HG02973 (cell line): ENCODE measurements around the gene TAAR1.

Source experiments
- ATAC-seq: cut with Tn5 transposase; IDR thresholded peaks from one replicate; pipeline ENCODE4 v1.9.1; 2021; ENCODE audit warnings: moderate library complexity; ENCODE audit not compliant: unreplicated experiment

Gene TAAR1

GRCh38 chr6:132598473-132598872 is 60.5 kb downstream of the TAAR1 start:
- peak; percentile 92 for ATAC-seq

- ATAC-seq: no peak
Measured at GRCh38 chr6:132596201-132596600, 62.8 kb downstream of the TAAR1 start.
